A549 (cell line): Measurements from ENCODE around the gene CAMKMT. TPM values are rescaled to one million over a fixed set of nuclear protein-coding genes. Genes with fewer than 3 reads are reported as not detected.

Experiments used
- ATAC-seq, 2 experiments: fragments of 200-7000 bp in 1 of 2; fragments of >200 bp in 1 of 2; cut with Nextera tagmentation in 1 of 2; cut with Tn5 transposase in 1 of 2; 3 replicates each; pipeline versions ENCODE4 v1.8.0 to v1.9.1; 2018 to 2020; ENCODE audit warnings: mild to moderate bottlenecking in 1 of 2, moderate library complexity in 1 of 2
- CTCF ChIA-PET: fragments of 300-600 bp; sonication (Branson Sonifier 250); formaldehyde crosslinking; extraction: SDS; loops from one replicate; lab custom pipeline; 2021; ENCODE audit warnings: antibody characterized with exemption, inconsistent platforms; lab: Yijun Ruan, JAX
- POLR2A ChIA-PET: fragments of 350-600 bp; formaldehyde crosslinking; extraction: SDS; loops from one replicate; lab custom pipeline; 2021; ENCODE audit warnings: antibody characterized with exemption, inconsistent platforms; lab: Yijun Ruan, JAX
- DNase-seq, 2 experiments: peaks; one replicate each; pipeline versions ENCODE4 v3.0.0 to v3.0.0-alpha.2; 2011 to 2016; ENCODE audit warnings: low read depth in 1 of 2, low spot score in 1 of 2
- FAIRE-seq: peaks from 2 replicates; lab custom pipeline; 2011; peaks lifted over from hg19 to GRCh38; lab: Jason Lieb, UNC
- H3K27ac ChIP-seq, 2 experiments: fragments of >200 bp; sonication (Bioruptor Twin); formaldehyde crosslinking; 3 replicates each; pipeline ENCODE4 v1.5.1; 2016 to 2017
- H3K4me1 ChIP-seq: fragments of >200 bp; sonication (Bioruptor Twin); formaldehyde crosslinking; 3 replicates; pipeline ENCODE4 v1.6.1; 2016
- H3K4me2 ChIP-seq: fragments of >200 bp; sonication (Bioruptor Twin); formaldehyde crosslinking; 3 replicates; pipeline ENCODE4 v1.6.1; 2016
- H3K4me3 ChIP-seq: fragments of >200 bp; sonication (Bioruptor Twin); formaldehyde crosslinking; 3 replicates; pipeline ENCODE4 v1.5.1; 2016
- H3K9me3 ChIP-seq: fragments of >200 bp; sonication (Bioruptor Twin); formaldehyde crosslinking; 3 replicates; pipeline ENCODE4 v1.6.1; 2016
- ATOH8 ChIP-seq: fragments of 250-450 bp; sonication (Bioruptor Pico); IDR thresholded peaks from 2 replicates; pipeline ENCODE4 v1.5.0; 2020; ENCODE audit warnings: low read depth, mild to moderate bottlenecking, moderate library complexity
- CHD2 ChIP-seq: fragments of 150-350 bp; IDR thresholded peaks from 2 replicates; pipeline ENCODE4 v1.6.1; 2014; ENCODE audit warnings: low read length; ENCODE audit not compliant: partially characterized antibody
- CHD4 ChIP-seq: fragments of 200-600 bp; sonication (generic); IDR thresholded peaks from 2 replicates; pipeline ENCODE4 v1.6.1; 2016; ENCODE audit warnings: antibody characterized with exemption, mild to moderate bottlenecking, borderline replicate concordance
- EHF ChIP-seq: fragments of 250-450 bp; sonication (Bioruptor Pico); IDR thresholded peaks from 2 replicates; pipeline ENCODE4 v1.5.0; 2020; ENCODE audit warnings: mild to moderate bottlenecking
- EHMT2 ChIP-seq: fragments of 200-600 bp; sonication (generic); IDR thresholded peaks from 2 replicates; pipeline ENCODE4 v1.6.1; 2016; ENCODE audit warnings: antibody characterized with exemption, low read depth, mild to moderate bottlenecking, moderate library complexity
- EP300 ChIP-seq, 2 experiments: fragments of >200 bp; sonication (Bioruptor Twin); formaldehyde crosslinking; IDR thresholded peaks; 2 replicates in 1 of 2; 3 replicates in 1 of 2; pipeline ENCODE4 v1.6.1; 2016 to 2017
- GATA3 ChIP-seq: IDR thresholded peaks from 2 replicates; pipeline ENCODE4 v1.6.1; 2012; ENCODE audit warnings: borderline replicate concordance
- HOXA7 ChIP-seq: fragments of 250-450 bp; sonication (Bioruptor Pico); IDR thresholded peaks from 2 replicates; pipeline ENCODE4 v1.5.0; 2020; ENCODE audit warnings: mild to moderate bottlenecking, moderate library complexity
- HOXB5 ChIP-seq: fragments of 250-450 bp; sonication (Bioruptor Pico); IDR thresholded peaks from 2 replicates; pipeline ENCODE4 v1.5.0; 2020; ENCODE audit warnings: mild to moderate bottlenecking, moderate library complexity
- JUN ChIP-seq, 2 experiments: fragments of >200 bp; sonication (Bioruptor Twin); formaldehyde crosslinking; IDR thresholded peaks; 2 replicates in 1 of 2; 3 replicates in 1 of 2; pipeline ENCODE4 v1.6.1; 2016 to 2017
- KDM1A ChIP-seq: fragments of 200-600 bp; sonication (generic); IDR thresholded peaks from 2 replicates; pipeline ENCODE4 v1.6.1; 2016; ENCODE audit warnings: low read depth, mild to moderate bottlenecking
- KDM5A ChIP-seq: fragments of 200-600 bp; sonication (generic); IDR thresholded peaks from 2 replicates; pipeline ENCODE4 v1.6.1; 2016; ENCODE audit warnings: antibody characterized with exemption, mild to moderate bottlenecking
- MAFK ChIP-seq: fragments of 450-650 bp; IDR thresholded peaks from 2 replicates; pipeline ENCODE4 v1.6.1; 2014; ENCODE audit not compliant: partially characterized antibody
- NPAS2 ChIP-seq: fragments of 250-450 bp; sonication (Bioruptor Pico); IDR thresholded peaks from 2 replicates; pipeline ENCODE4 v1.8.0; 2022; ENCODE audit warnings: mild to moderate bottlenecking, moderate library complexity, borderline replicate concordance
- NR3C1 ChIP-seq: fragments of >200 bp; sonication (Bioruptor Twin); formaldehyde crosslinking; IDR thresholded peaks from 3 replicates; pipeline ENCODE4 v1.6.1; 2017
- PBX3 ChIP-seq: IDR thresholded peaks from 2 replicates; pipeline ENCODE4 v1.6.1; 2012
- PHF8 ChIP-seq: fragments of 200-600 bp; sonication (generic); IDR thresholded peaks from 2 replicates; pipeline ENCODE4 v1.6.1; 2016; ENCODE audit warnings: low read depth, mild to moderate bottlenecking, antibody characterized with exemption, moderate library complexity, borderline replicate concordance
- RCOR1 ChIP-seq: fragments of 150-350 bp; IDR thresholded peaks from 2 replicates; pipeline ENCODE4 v1.6.1; 2014; ENCODE audit warnings: antibody characterized with exemption, low read length, low read depth
- REST ChIP-seq: fragments of 200-600 bp; sonication (generic); IDR thresholded peaks from 2 replicates; pipeline ENCODE4 v1.6.1; 2016; ENCODE audit warnings: antibody characterized with exemption, mild to moderate bottlenecking, moderate library complexity
- RFX5 ChIP-seq: fragments of 450-650 bp; IDR thresholded peaks from 2 replicates; pipeline ENCODE4 v1.7.1; 2014; ENCODE audit warnings: antibody characterized with exemption, mild to moderate bottlenecking, moderate library complexity
- SMC3 ChIP-seq: fragments of >200 bp; sonication (Bioruptor Twin); formaldehyde crosslinking; IDR thresholded peaks from 3 replicates; pipeline ENCODE4 v1.6.1; 2018; ENCODE audit warnings: inconsistent platforms
- TFCP2L1 ChIP-seq: fragments of 250-450 bp; sonication (Bioruptor Pico); IDR thresholded peaks from 2 replicates; pipeline ENCODE4 v1.5.0; 2021; ENCODE audit warnings: mild to moderate bottlenecking
- USF2 ChIP-seq: fragments of 450-650 bp; IDR thresholded peaks from 2 replicates; pipeline ENCODE4 v1.6.1; 2014; ENCODE audit warnings: antibody characterized with exemption
- ZFP36 ChIP-seq: fragments of 450-650 bp; IDR thresholded peaks from 2 replicates; pipeline ENCODE4 v1.6.1; 2014; ENCODE audit warnings: borderline replicate concordance; ENCODE audit not compliant: partially characterized antibody
- ZSCAN20 ChIP-seq: fragments of 250-450 bp; sonication (Bioruptor Pico); IDR thresholded peaks from 2 replicates; pipeline ENCODE4 v1.8.0; 2022; ENCODE audit warnings: mild to moderate bottlenecking, moderate library complexity
- WGBS: methylation state at CpG from one replicate; pipeline ENCODE4 v1.1.6; 2017; ENCODE audit errors: missing lambda C conversion rate; 5-methylcytosine and 5-hydroxymethylcytosine counted together
- polyA plus RNA-seq, 4 experiments: library from polyadenylated mRNA; depleted of rRNA in 3 of 4; stranded (reverse); fragments of >200 nt; fragmentation: RNase III in 1 of 4; extraction: RNeasy Plus Mini Kit Qiagen cat#74134 plus additional on column Dnase treatment in 1 of 4; gene quantifications; 2 replicates in 3 of 4; 3 replicates in 1 of 4; pipeline ENCODE4 v1.2.3, GENCODE V29; 2011 to 2017

CAMKMT gene
- polyA plus RNA-seq, 2 of the 4 experiments (the other 2 are of a cell fraction), result 6.5 to 15.7 TPM

GRCh38 chr2:44746856-44747615, 385.3 kb downstream of the CAMKMT start:
- ChIA-PET POLR2A (no interaction called here), CTCF (interaction anchor here (0.6 to 1.8 kb wide), 2 partner anchors 17 to 43 kb away, joined by 4 read pairs; no protein-coding TSS in a partner anchor)
- Histone ChIP-seq H3K27ac (no peak overlapping the region), H3K9me3 (no peaks in the 10 kb centered on the region), H3K4me2 (no peak overlapping the region), H3K4me3 (no peak overlapping the region), H3K4me1 (no peaks in the 10 kb centered on the region)
- no peak for TF ChIP-seq PBX3
- TF ChIP-seq KDM5A, result no peak
- no peak for TF ChIP-seq EHMT2
- TF ChIP-seq KDM1A, result no peak
- no peak for TF ChIP-seq ZSCAN20 (CRISPR knock-in tag)
- TF ChIP-seq RCOR1, result no peak
- TF ChIP-seq EHF (CRISPR knock-in tag), result no peak
- TF ChIP-seq JUN (IDR thresholded peaks at IDR 0.05), result no peak
- no peak for TF ChIP-seq CHD4
- TF ChIP-seq ZFP36, result no peak
- no peak for TF ChIP-seq PHF8
- TF ChIP-seq USF2, result no peak
- TF ChIP-seq CHD2, result no peak
- no peak for TF ChIP-seq GATA3
- TF ChIP-seq RFX5, result no peak
- no peak for TF ChIP-seq NR3C1
- no peak for TF ChIP-seq EP300 (IDR thresholded peaks at IDR 0.05)
- TF ChIP-seq TFCP2L1 (CRISPR knock-in tag), result no peak
- no peak for TF ChIP-seq MAFK
- 79% methylated on average over 8 of the region's 8 CpGs for WGBS
- no peak for FAIRE-seq
- ATAC-seq, result no peak
- DNase-seq, result no peak

GRCh38 chr2:44747794-44748193, 386.0 kb downstream of the CAMKMT start:
- no peak for DNase-seq
- FAIRE-seq, result no peak
- no peak for TF ChIP-seq REST
- no peak for TF ChIP-seq HOXA7 (CRISPR knock-in tag)
- no peak for TF ChIP-seq EP300 (IDR thresholded peaks at IDR 0.05)
- TF ChIP-seq EHMT2, result no peak
- no peak for TF ChIP-seq NPAS2 (CRISPR knock-in tag)
- TF ChIP-seq SMC3, result no peak
- TF ChIP-seq HOXB5, result no peak
- no peak for TF ChIP-seq ATOH8 (CRISPR knock-in tag)
- H3K27ac ChIP-seq, result no peak overlapping the region
- no peak overlapping the region for H3K4me3 ChIP-seq
- CTCF ChIA-PET, result interaction anchor here (0.6 to 1.8 kb wide), 2 partner anchors 16 to 42 kb away, joined by 4 read pairs; no protein-coding TSS in a partner anchor
- no peaks in the 10 kb centered on the region for H3K9me3 ChIP-seq
- POLR2A ChIA-PET, result no interaction called here
- no peak for ATAC-seq
- H3K4me2 ChIP-seq, result no peak overlapping the region
- H3K4me1 ChIP-seq, result no peaks in the 10 kb centered on the region
